Fibroblast of the aortic adventitia (primary cell): Measurements from ENCODE around the gene SIK3. TPM values are rescaled to one million over a fixed set of nuclear protein-coding genes. Genes with fewer than 3 reads are reported as not detected.

Source experiments
- DNase-seq: peaks from one replicate; pipeline ENCODE4 v3.0.0-alpha.2; 2010; ENCODE audit warnings: low read depth
- H3K4me3 ChIP-seq: 2 replicates; pipeline ENCODE4 v1.5.1; 2011; ENCODE audit warnings: low read depth, mild to moderate bottlenecking, control low read depth, low read length, moderate library complexity
- total RNA-seq: library from RNA; depleted of rRNA; stranded (reverse); fragments of >200 nt; gene quantifications from 2 replicates; pipeline ENCODE4 v1.2.3, GENCODE V29; 2012; ENCODE audit warnings: low replicate concordance
- TF ChIP-seq, protein P1 (sequence below): IDR thresholded peaks from 2 replicates; pipeline ENCODE4 v1.5.1; 2011; ENCODE audit warnings: mild to moderate bottlenecking, low read length, control low read depth, inconsistent platforms; ENCODE audit not compliant: insufficient read depth

SIK3 gene
- total RNA-seq, 1 donor, result 18.4 TPM

DNA sequence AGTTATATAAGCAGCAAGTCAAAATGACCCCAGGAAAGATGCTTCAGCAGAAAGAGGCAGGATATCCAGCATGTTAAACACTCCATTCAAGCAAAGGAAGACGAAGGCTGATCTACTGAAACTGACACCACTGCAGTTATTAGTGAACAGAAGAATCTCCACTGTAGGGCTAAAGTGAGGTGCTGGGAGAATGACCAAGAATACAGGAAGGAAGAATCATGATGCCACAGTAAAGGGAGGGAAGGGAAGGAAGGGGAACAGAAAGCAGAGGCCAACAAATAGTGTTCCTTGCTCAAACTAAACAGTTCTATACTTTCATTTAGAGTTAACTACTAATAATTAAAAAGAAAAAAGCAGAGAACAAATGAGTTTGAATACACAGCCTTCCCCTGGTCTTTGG, 92.5 kb downstream of the SIK3 start:
- TF ChIP-seq, protein P1, sequence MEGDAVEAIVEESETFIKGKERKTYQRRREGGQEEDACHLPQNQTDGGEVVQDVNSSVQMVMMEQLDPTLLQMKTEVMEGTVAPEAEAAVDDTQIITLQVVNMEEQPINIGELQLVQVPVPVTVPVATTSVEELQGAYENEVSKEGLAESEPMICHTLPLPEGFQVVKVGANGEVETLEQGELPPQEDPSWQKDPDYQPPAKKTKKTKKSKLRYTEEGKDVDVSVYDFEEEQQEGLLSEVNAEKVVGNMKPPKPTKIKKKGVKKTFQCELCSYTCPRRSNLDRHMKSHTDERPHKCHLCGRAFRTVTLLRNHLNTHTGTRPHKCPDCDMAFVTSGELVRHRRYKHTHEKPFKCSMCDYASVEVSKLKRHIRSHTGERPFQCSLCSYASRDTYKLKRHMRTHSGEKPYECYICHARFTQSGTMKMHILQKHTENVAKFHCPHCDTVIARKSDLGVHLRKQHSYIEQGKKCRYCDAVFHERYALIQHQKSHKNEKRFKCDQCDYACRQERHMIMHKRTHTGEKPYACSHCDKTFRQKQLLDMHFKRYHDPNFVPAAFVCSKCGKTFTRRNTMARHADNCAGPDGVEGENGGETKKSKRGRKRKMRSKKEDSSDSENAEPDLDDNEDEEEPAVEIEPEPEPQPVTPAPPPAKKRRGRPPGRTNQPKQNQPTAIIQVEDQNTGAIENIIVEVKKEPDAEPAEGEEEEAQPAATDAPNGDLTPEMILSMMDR, result no peak
- H3K4me3 ChIP-seq, result no peak overlapping the region
- DNase-seq, result no peak

DNA sequence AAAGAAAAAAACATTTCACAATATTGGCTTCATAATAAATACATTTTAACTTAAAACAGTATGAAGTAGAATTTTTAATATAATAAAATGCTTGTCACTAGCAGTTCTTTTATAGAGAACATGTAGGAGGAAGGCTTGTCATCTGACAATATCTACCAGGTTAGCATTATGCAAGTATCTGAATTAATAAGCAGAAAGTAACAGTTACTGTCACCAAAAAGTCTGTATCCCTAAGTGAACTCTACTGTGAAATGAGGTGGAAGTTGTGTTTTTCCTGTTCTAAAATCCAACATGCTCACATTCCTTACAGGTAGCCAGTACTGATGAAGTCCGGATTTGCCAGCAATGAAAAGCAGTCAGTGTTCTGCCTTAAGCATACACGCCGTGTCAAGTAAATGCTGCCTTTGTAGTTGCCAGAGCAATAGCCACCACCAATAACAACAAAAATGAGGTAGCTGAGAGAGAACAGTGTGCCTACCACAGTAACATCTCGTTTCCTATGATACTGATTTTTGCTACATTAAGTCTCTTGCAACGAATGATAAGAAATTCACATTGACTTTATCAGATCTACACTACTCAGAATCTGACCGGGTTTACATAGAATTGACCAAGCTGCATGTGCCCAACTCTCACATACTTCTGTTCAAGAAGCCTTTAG, 95.5 kb downstream of the SIK3 start:
- no peak overlapping the region for H3K4me3 ChIP-seq
- TF ChIP-seq, protein P1, result no peak
- DNase-seq, result no peak

DNA sequence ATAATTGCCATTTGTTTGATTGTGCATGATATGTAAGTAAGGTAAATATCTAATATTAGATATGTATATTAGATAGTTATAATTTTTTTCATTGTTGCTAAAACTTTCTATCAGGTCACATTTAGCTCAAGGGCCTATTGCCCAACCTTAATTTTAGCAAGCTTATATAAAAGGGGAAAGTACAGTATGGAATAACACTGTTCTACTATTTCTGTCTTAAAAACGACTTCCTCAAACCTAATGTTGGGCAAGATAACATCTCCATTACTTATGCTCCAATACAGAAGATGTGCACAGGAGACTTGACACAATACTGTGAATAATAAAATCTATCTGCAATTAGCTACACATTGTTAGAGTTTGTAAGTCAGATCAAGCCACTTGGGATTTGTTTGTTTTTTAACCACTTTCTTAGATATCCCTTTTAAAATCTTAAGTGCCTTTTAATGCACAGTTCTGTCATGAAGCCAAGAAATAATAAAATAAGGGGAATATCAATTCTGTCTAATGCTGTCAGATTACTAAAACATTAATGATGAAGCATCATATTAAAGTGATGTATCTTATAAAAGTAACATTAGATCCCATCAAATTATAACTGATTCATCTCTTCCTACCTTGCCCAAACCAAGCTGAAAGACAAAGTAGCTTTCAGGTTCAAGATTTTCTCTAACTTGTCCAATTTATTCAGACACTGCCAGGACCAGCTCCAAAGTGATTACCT, 98.1 kb downstream of the SIK3 start:
- TF ChIP-seq, protein P1, result no peak
- no peak for DNase-seq
- H3K4me3 ChIP-seq, result no peak overlapping the region

DNA sequence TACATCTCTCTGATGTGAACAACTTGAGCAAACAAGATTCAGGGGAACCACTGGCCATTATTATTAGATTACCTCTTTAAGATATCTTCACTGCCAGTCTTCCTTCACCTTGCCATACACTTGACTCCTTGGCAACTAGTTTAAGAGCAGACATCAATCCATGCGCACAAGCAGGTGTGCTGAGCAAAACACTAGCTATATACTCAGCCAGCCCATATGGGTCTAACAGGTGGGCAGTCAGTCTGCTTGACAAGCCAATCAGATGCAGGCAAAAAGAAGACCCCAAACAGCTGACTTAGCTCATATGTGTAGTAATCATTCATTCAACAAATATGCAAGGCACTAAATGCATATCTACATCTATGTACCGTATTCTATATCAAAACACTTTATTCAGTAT, 101.2 kb downstream of the SIK3 start:
- DNase-seq, result no peak
- TF ChIP-seq, protein P1, result no peak
- H3K4me3 ChIP-seq, result no peak overlapping the region

DNA sequence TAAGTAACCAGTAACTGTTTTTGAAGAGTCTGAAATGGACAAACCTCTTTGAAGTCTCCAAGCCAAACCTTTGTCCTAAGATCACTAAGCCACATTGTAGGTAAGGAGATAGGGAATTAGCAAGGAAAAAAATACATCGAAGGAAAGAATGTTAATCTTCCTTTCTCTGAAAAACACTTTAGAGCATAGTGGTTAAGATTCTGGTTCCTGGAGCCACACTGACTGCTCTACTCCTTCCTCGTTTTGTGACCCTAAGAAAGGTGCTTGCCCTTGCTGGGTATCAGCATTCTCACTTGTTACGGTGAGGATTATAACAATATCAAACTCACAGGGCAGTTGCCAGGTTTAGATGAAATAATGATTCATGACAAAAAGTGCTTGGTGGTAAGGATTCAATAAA, 104.0 kb downstream of the SIK3 start:
- DNase-seq, result no peak
- H3K4me3 ChIP-seq, result no peak overlapping the region
- TF ChIP-seq, protein P1, result no peak

DNA sequence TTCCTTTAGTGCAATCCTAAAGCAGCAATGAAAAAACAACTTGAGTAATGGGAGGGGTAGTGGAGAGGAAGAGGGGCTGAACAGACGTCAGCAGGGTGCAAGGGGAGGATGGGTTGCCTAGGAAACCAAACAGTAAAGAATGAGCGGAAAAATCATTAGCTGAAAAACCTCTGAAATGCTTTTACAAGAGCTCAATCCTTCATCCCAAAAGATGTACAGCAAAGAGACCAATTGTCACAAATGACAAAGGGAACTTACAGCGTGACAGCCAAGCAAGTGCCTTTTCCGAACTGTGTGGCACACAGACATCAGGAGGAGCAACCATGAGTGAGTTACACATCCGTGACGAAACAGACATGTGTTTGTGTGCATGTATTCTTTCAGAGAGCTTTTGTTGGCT, 104.6 kb downstream of the SIK3 start:
- TF ChIP-seq, protein P1, result no peak
- H3K4me3 ChIP-seq, result no peak overlapping the region
- no peak for DNase-seq
